ENCODE measurements around the gene HOXD8.

Gene HOXD8

DNA sequence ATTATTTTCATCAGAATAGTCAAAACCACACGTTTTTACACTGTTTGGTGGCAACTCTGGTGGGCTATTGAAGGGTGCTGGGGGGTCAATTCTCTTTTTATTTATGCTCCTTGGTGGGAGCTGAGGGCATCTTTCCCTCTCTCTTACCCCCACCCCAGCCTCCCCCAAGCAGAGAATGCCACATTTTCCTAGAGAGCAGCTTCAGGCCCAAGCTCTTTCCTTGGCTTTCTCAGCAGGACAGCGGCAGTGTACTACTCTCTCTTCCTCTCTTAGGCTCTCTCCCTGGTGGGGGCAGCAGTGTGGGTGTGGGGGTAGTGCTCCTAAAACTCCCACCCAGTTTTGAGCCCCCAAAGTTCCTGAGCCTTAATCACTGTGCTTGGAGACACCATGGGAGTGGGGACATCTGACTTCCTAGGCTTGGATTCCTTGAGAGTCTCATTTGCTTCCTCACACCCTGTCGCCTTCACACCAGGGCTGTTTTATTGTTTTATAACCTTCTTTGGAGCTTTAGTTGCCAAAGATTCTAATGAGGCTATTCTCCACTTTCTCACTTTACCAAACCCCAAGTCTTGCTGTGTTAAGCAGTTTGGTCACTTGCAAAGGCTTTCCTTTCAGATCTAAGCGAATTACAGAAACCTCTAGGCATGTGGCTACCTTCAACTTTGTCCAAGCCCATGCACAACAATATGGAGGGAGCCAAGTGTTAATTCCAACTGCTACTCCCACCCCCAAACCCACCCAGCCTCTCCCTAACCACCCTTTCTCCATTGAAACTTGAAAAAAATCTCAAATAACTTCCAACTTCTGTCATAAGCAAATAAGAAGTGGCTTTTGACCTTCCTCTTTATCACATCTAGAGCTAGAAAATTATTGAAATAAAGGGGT, 15.8 kb downstream of the HOXD8 start:
- Mint-ChIP-seq H3K27ac (no peak overlapping the region), H3K27me3 (peaks cover 94% of the 10 kb centered on the region), H3K36me3 (ENCODE audit: low read depth) (no peaks in the 10 kb centered on the region), H3K9me3 (no peaks in the 10 kb centered on the region), H3K4me1 (ENCODE audit: low read depth) (peaks cover 8% of the 10 kb centered on the region), H3K4me3 (no peak overlapping the region)
- DNase-seq: no peak

DNA sequence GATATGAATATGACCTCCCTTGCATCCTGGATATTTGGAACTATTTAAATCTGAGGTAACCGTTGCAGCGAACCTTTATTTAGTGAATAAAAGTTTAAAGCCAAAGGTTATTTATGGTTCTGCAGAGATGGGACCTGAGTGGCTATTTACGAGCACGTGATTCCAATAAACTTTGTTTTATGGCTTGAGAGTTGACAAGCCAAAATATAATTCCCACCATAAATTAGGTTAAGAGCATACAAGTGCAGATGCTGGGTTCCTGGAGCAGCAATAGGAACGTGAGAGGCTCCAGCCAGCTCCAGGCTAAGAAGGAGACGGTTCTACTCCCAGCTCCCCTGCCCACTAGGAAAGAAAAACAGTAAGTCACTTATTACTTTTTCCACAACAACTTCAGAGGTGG, 16.6 kb downstream of the HOXD8 start:
- Mint-ChIP-seq H3K4me1 (ENCODE audit: low read depth) (peaks cover 6% of the 10 kb centered on the region), H3K27ac (no peak overlapping the region), H3K9me3 (no peaks in the 10 kb centered on the region), H3K36me3 (ENCODE audit: low read depth) (no peaks in the 10 kb centered on the region), H3K4me3 (no peak overlapping the region), H3K27me3 (peaks cover 97% of the 10 kb centered on the region)
- no peak for DNase-seq

DNA sequence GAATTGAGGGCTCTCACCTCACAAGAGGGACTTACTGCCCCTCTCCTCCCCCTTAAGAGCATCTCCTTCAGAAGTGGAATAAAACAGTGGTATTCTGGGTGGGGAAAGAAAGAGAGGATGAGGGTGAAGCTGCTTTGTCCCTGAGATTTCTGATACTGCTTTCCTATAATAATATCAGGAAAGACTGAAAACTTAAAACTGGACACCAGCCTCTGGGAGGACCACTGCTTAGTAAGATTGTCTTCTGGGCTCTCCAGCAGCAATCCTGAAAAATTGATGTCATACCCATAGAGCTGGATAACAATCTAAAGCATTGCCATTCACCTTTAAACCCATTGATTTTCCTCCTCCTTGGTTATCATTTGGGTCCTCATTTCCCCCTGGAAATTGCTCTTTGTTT, 17.1 kb downstream of the HOXD8 start:
- no peaks in the 10 kb centered on the region for H3K9me3 Mint-ChIP-seq
- H3K4me1 Mint-ChIP-seq (ENCODE audit: low read depth): peaks cover 6% of the 10 kb centered on the region
- H3K27ac Mint-ChIP-seq: no peak overlapping the region
- no peaks in the 10 kb centered on the region for H3K36me3 Mint-ChIP-seq (ENCODE audit: low read depth)
- H3K4me3 Mint-ChIP-seq: no peak overlapping the region
- peaks cover 96% of the 10 kb centered on the region for H3K27me3 Mint-ChIP-seq
- no peak for DNase-seq

DNA sequence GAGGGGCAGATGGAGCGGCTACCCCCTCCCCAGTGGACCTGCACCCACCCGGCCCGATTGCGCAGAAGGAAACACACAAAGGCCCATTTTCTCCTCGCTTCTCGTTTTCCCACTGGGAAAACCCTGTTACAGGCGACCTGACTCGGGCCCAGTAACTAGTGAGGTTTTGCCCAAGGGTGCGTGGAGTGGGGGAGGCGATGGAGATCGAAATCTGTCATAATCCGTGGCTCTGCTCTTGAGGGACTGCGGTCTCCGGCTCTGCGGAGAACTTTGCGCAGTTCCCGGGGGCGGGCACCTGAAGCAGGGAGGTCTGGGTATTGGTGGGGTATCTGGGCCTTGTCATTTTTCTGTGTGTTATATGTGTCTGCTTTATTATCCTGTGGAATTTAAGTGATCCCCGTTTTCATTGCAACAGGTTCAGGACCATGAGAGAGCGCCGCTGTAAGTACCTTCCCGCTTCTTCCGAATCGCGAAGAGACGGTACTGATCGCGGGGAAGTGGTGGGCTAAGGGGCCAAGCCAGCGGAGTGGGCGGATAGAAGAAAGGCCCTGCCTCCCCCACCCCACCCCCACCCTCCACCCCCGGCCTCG, 17.8 kb downstream of the HOXD8 start:
- Mint-ChIP-seq H3K4me3 (no peak overlapping the region), H3K27me3 (peaks cover 95% of the 10 kb centered on the region), H3K4me1 (ENCODE audit: low read depth) (peaks cover 6% of the 10 kb centered on the region), H3K36me3 (ENCODE audit: low read depth) (no peaks in the 10 kb centered on the region), H3K27ac (no peak overlapping the region), H3K9me3 (no peaks in the 10 kb centered on the region)
- peak; percentile 24 for DNase-seq

DNA sequence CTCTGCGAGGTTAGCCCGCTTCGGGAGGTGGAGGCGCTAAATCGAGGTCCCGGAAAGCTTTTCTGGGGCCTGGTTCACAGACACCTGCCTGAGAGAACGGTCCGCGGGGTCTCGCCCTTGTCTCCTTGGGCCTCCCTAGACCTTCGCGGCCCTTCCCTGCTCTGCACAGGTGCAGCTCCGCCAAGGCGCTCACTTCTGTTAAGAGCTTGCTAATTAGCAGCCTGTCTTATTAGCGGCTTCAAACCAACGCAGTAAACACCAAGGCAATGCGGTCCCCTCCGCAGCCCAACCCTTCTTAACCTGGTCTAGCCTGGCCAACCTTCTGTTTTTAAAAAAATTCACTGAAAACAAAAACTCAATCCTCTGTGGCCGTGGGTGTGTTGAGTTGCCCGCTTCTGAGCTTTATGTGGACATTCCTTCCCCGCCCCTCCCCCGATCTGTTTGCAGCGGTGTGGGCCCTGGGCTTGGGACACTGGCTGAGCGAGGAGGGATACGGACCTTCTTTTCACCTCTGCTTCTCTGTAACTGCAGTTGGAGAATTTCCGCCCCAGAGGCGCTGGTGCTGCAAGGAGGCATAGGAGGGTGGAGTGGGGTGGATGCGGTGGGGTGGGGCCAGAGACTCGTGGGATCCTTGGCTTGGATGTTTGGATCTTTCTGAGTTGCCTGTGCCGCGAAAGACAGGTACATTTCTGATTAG, 18.4 kb downstream of the HOXD8 start:
- peaks cover 94% of the 10 kb centered on the region for H3K27me3 Mint-ChIP-seq
- no peak overlapping the region for H3K4me3 Mint-ChIP-seq
- peak; percentile 27 for DNase-seq
- H3K4me1 Mint-ChIP-seq (ENCODE audit: low read depth): peaks cover 6% of the 10 kb centered on the region
- H3K27ac Mint-ChIP-seq: no peak overlapping the region
- no peaks in the 10 kb centered on the region for H3K36me3 Mint-ChIP-seq (ENCODE audit: low read depth)
- no peaks in the 10 kb centered on the region for H3K9me3 Mint-ChIP-seq

DNA sequence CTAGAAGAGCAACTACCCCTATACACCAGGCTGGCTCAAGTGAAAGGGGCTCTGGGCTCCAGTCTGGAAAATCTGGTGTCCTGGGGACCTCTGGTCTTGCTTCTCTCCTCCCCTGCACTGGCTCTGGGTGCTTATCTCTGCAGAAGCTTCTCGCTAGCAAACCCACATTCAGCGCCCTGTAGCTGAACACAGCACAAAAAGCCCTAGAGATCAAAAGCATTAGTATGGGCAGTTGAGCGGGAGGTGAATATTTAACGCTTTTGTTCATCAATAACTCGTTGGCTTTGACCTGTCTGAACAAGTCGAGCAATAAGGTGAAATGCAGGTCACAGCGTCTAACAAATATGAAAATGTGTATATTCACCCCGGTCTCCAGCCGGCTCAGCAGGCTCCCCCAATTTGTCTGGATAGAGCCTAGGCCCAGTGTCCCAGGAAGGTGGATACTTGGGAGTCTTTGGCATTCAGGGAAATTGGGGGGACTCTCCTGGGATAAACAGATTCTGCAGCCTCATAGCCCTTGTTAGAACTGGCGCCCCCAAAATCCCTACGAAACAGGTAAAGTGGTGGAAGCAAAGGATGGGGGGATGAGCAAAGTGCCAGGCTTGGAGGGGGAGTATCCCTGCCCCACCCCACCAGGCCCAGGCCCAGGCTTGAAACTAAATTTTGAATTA, 19.4 kb downstream of the HOXD8 start:
- H3K4me3 Mint-ChIP-seq: no peak overlapping the region
- peaks cover 6% of the 10 kb centered on the region for H3K4me1 Mint-ChIP-seq (ENCODE audit: low read depth)
- no peaks in the 10 kb centered on the region for H3K9me3 Mint-ChIP-seq
- H3K27me3 Mint-ChIP-seq: peaks cover 94% of the 10 kb centered on the region
- no peak overlapping the region for H3K27ac Mint-ChIP-seq
- DNase-seq: no peak
- no peaks in the 10 kb centered on the region for H3K36me3 Mint-ChIP-seq (ENCODE audit: low read depth)

DNA sequence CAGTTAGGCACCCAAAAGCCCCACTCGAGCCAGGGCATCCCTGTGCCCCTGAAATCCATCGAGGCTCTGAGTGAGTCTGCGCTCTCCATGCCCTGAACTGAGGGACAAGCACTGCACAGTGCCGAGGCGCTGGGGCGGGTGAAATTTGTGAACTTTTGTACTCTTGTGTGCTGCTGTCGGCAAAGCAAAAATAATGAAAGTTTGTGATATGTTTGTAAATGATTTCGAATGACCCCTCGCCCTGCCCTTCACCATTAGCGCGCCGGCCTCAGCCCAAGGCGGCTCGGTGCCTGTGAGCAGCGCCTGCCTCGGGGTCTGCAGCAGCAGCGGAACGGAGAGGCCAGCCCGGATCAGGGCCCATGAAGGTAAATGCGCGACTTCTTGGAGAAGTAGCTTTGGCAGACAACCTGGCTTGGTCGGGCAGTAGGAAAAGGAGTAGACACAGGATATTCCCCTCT, 20.0 kb downstream of the HOXD8 start:
- H3K36me3 Mint-ChIP-seq (ENCODE audit: low read depth): no peaks in the 10 kb centered on the region
- H3K4me1 Mint-ChIP-seq (ENCODE audit: low read depth): peaks cover 6% of the 10 kb centered on the region
- peaks cover 97% of the 10 kb centered on the region for H3K27me3 Mint-ChIP-seq
- H3K27ac Mint-ChIP-seq: no peak overlapping the region
- H3K4me3 Mint-ChIP-seq: no peak overlapping the region
- DNase-seq: no peak
- no peaks in the 10 kb centered on the region for H3K9me3 Mint-ChIP-seq

DNA sequence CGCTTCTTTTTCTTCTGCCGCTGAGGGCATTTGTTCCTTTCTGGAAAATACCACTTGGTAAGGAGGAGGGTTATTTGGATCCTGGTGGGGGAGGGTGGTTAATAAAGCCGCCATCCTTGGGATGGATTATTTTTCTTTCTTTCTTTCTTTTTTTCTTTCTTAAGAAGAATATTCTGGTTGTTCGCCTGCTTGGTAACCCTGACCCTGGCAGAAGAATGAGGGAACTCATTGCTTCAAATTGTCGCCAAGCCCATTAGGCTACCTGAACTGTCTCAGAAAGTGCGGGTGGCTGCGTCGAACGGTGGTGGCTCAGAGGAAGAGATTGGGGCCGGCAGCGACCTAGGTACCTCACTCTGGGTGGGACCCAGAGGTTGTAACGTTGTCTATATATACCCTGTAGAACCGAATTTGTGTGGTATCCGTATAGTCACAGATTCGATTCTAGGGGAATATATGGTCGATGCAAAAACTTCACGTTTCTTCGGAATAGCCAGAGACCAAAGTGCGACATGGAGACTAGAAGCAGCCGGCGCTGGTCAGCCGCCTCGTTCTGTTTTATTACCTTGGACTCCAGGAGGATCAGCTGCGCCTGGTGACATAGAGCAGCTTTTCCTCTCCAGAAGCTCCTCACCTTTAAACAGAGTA, 20.6 kb downstream of the HOXD8 start:
- Mint-ChIP-seq H3K4me3 (no peak overlapping the region), H3K27ac (no peak overlapping the region), H3K36me3 (ENCODE audit: low read depth) (no peaks in the 10 kb centered on the region), H3K27me3 (peaks cover 97% of the 10 kb centered on the region), H3K9me3 (no peaks in the 10 kb centered on the region), H3K4me1 (ENCODE audit: low read depth) (peaks cover 6% of the 10 kb centered on the region)
- no peak for DNase-seq

DNA sequence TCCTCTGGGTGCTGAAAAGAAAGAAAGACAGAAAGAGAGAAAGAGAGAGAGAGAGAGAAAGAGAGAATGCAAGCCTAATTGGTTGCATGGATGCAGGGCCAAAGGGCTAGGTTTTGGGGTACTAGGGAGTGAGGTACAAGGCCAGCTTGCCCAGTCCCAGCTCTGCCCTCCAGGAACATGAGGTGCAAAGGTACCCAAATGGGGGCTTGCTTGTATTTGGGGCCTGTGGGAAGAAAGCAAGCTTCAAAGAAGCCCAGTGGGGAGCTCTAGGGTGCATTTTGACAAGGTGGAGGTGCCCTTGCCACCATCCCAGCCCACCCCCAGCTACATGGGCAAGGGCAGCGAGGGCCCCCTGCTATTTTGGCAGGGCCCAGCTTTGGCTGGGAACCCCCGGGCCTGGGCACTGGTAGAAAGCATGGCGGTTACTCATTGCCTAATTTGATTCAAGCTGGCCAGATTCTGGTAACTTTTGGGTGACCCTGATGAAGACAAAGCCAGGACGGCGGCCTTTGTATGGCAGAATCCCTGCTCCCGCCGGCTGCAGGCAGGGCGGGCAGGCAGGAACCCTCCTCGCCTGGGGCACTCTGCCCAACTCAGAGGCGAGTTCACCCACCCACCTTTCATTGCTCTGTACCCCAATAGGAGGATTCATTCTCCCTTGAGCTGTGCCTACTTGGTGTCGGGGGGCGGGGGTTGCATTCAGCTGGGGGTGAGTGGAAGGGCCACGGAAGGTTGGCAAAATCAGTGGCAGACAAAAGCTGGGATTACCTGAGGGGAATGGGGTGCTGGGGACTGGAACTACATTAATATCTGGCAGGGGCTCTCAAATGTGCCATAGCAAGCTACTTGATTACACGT, 21.3 kb downstream of the HOXD8 start:
- Mint-ChIP-seq H3K36me3 (ENCODE audit: low read depth) (no peaks in the 10 kb centered on the region), H3K27ac (no peak overlapping the region), H3K4me1 (ENCODE audit: low read depth) (peaks cover 6% of the 10 kb centered on the region), H3K9me3 (no peaks in the 10 kb centered on the region), H3K27me3 (peaks cover 97% of the 10 kb centered on the region), H3K4me3 (no peak overlapping the region)
- peak; percentile 21 for DNase-seq

DNA sequence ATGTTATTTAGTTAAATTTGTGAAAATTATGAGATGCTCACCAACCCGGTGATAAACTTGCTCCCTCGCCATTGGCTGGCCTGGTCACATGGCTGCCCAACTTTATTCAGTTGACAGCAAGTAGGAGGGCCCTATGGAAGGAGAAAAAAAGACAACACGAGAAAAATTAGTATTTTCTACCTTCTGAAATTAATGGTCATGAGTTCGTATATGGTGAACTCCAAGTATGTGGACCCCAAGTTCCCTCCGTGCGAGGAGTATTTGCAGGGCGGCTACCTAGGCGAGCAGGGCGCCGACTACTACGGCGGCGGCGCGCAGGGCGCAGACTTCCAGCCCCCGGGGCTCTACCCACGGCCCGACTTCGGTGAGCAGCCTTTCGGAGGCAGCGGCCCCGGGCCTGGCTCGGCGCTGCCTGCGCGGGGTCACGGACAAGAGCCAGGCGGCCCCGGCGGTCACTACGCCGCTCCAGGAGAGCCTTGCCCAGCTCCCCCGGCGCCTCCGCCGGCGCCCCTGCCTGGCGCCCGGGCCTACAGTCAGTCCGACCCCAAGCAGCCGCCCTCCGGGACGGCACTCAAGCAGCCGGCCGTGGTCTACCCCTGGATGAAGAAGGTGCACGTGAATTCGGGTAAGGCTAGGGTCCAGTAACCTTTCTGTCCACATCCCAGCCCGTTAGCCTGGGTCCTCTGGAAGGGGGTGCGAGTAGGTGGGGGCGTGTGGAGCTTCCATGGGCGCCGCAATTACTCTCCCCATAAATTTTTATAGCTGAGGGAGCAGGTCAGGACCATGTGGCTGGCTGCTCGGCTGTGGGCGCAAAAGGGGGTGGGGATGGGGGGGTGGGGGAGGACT, 22.2 kb downstream of the HOXD8 start, which contains the start of gene HOXD4:
Gene HOXD4, plus strand, starts transcription at position 109 of the 846 bp plus-strand sequence. Its CDS starts 84 bp downstream, at position 193.
- DNase-seq: peak; percentile 26
- Mint-ChIP-seq H3K4me1 (ENCODE audit: low read depth) (peaks cover 7% of the 10 kb centered on the region), H3K9me3 (no peaks in the 10 kb centered on the region), H3K27me3 (peaks cover 97% of the 10 kb centered on the region), H3K36me3 (ENCODE audit: low read depth) (no peaks in the 10 kb centered on the region), H3K4me3 (peak within 1 kb of the TSS; percentile 18), H3K27ac (no peak within 1 kb of the TSS)

DNA sequence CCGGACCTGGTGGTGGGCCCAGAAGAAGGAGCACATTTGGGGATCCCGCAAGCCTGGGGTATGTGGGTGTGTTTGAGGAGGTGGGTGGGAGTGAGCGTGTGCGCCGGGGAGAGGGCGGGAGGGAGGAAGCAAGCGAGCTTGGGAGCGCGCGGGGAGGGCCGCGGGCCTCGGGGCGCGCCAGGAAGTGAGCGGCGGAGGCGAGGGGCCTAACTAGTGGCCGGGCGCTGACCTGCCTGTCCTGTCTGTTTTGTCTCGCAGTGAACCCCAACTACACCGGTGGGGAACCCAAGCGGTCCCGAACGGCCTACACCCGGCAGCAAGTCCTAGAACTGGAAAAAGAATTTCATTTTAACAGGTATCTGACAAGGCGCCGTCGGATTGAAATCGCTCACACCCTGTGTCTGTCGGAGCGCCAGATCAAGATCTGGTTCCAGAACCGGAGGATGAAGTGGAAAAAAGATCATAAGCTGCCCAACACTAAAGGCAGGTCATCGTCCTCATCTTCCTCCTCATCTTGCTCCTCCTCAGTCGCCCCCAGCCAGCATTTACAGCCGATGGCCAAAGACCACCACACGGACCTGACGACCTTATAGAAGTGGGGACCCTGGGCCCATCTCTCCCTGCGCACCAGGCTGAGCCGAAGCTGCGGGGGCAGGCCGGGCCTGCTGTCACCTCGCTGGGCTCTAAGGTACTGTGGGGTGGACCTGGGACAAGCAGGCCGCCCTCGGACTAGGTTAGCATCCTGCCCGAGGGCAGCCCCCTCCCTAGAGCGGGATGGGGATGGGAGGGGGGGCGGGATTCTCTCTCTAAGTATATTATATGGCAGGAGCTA, 23.1 kb downstream of the HOXD8 start:
- H3K4me1 Mint-ChIP-seq (ENCODE audit: low read depth): peaks cover 11% of the 10 kb centered on the region
- no peaks in the 10 kb centered on the region for H3K36me3 Mint-ChIP-seq (ENCODE audit: low read depth)
- peaks cover 95% of the 10 kb centered on the region for H3K27me3 Mint-ChIP-seq
- no peak overlapping the region for H3K27ac Mint-ChIP-seq
- H3K9me3 Mint-ChIP-seq: no peaks in the 10 kb centered on the region
- H3K4me3 Mint-ChIP-seq: no peak overlapping the region
- DNase-seq: no peak
